ENCODE measurements around the gene CBFA2T2. TPM values are rescaled to one million over a fixed set of nuclear protein-coding genes. Genes with fewer than 3 reads are reported as not detected.

Gene CBFA2T2
- total RNA-seq, 2 donors from 2014 or later = 10.6 to 12.5 TPM

GRCh38 chr20:33541074-33541473, 51.2 kb downstream of the CBFA2T2 start:
- ATAC-seq (no peak), DNase-seq (no peak)
- Histone ChIP-seq H3K9me3 (no peaks in the 10 kb centered on the region), H3K27me3 (no peaks in the 10 kb centered on the region), H3K4me3 (no peak overlapping the region), H3K27ac (no peak overlapping the region), H3K4me1 (peaks cover 18% of the 10 kb centered on the region), H3K36me3 (replicated peaks in 1 of 2; ENCODE audit: insufficient read depth in 1 of 2, low read depth in 2 of 2) (no peaks in the 10 kb centered on the region)
- 91 to 94% methylated on average over 4 of the region's 4 CpGs for WGBS, 2 donors
- intact Hi-C loops (cut with DNase I) = no loop called here
- no peak for TF ChIP-seq CTCF (IDR thresholded peaks at IDR 0.05)
- TF ChIP-seq POLR2A (IDR thresholded peaks at IDR 0.05) = no peak

- ATAC-seq = no peak
- Histone ChIP-seq H3K4me3 (no peak overlapping the region), H3K27ac (no peak overlapping the region), H3K36me3 (replicated peaks in 1 of 2; ENCODE audit: insufficient read depth in 1 of 2, low read depth in 2 of 2) (no peaks in the 10 kb centered on the region), H3K9me3 (no peaks in the 10 kb centered on the region), H3K4me1 (peaks cover 18% of the 10 kb centered on the region), H3K27me3 (no peaks in the 10 kb centered on the region)
- DNase-seq = no peak
- intact Hi-C loops (cut with DNase I) = no loop called here
- TF ChIP-seq CTCF (IDR thresholded peaks at IDR 0.05) (no peak), POLR2A (IDR thresholded peaks at IDR 0.05) (no peak)
- 89 to 94% methylated on average over 1 of the region's 1 CpG for WGBS, 2 donors
These were observed 51.9 kb downstream of the CBFA2T2 start for GRCh38 chr20:33541797-33542196.

GRCh38 chr20:33545763-33546162, 55.9 kb downstream of the CBFA2T2 start:
- Histone ChIP-seq H3K27me3 (no peaks in the 10 kb centered on the region), H3K27ac (no peak overlapping the region), H3K36me3 (replicated peaks in 1 of 2; ENCODE audit: insufficient read depth in 1 of 2, low read depth in 2 of 2) (no peaks in the 10 kb centered on the region), H3K9me3 (no peaks in the 10 kb centered on the region), H3K4me1 (no peaks in the 10 kb centered on the region), H3K4me3 (no peak overlapping the region)
- ATAC-seq (no peak), DNase-seq (no peak)
- intact Hi-C loops (cut with DNase I) = no loop called here
- TF ChIP-seq POLR2A (IDR thresholded peaks at IDR 0.05) (no peak), CTCF (IDR thresholded peaks at IDR 0.05) (no peak)

GRCh38 chr20:33549229-33549999, 59.5 kb downstream of the CBFA2T2 start:
- WGBS, 2 donors = 96 to 99% methylated on average over 2 of the region's 2 CpGs
- Histone ChIP-seq H3K36me3 (replicated peaks in 1 of 2; ENCODE audit: insufficient read depth in 1 of 2, low read depth in 2 of 2) (no peaks in the 10 kb centered on the region), H3K27ac (no peak overlapping the region), H3K9me3 (no peaks in the 10 kb centered on the region), H3K4me3 (no peak overlapping the region), H3K27me3 (no peaks in the 10 kb centered on the region), H3K4me1 (peaks cover 3% of the 10 kb centered on the region)
- ATAC-seq = no peak
- TF ChIP-seq POLR2A (IDR thresholded peaks at IDR 0.05) (no peak), CTCF (IDR thresholded peaks at IDR 0.05) (no peak)
- intact Hi-C loops (cut with DNase I) = no loop called here
- no peak for DNase-seq

- peaks cover 22% of the 10 kb centered on the region for H3K4me1 ChIP-seq
- no peak for TF ChIP-seq POLR2A (IDR thresholded peaks at IDR 0.05)
- TF ChIP-seq CTCF (IDR thresholded peaks at IDR 0.05) = no peak
- WGBS, 2 donors = 78 to 86% methylated on average over 1 of the region's 1 CpG
- H3K4me3 ChIP-seq = no peak overlapping the region
- no peaks in the 10 kb centered on the region for H3K27me3 ChIP-seq
- no peaks in the 10 kb centered on the region for H3K9me3 ChIP-seq
- intact Hi-C loops (cut with DNase I) = no loop called here
- DNase-seq (no peak), ATAC-seq (no peak)
- H3K36me3 ChIP-seq (replicated peaks in 1 of 2; ENCODE audit: insufficient read depth in 1 of 2, low read depth in 2 of 2) = no peaks in the 10 kb centered on the region
- no peak overlapping the region for H3K27ac ChIP-seq
These were observed 61.9 kb downstream of the CBFA2T2 start for GRCh38 chr20:33551778-33552177.
